Common myeloid progenitor, CD34-positive (primary cell): ENCODE results near the gene EPHB3.

Source experiments
- CTCF ChIA-PET: fragments of 350-600 bp; sonication (Branson Sonifier 250); formaldehyde crosslinking; loops from one replicate; lab custom pipeline; 2021; ENCODE audit warnings: antibody characterized with exemption; lab: Charles Lee
- POLR2A ChIA-PET: fragments of 350-600 bp; sonication (Branson Sonifier 250); formaldehyde crosslinking; loops from one replicate; lab custom pipeline; 2021; ENCODE audit warnings: antibody characterized with exemption; lab: Charles Lee
- DNase-seq, 3 donors: peaks; one replicate each; pipeline versions ENCODE4 v3.0.0 to v3.0.0-alpha.2; 2013
- H3K27ac ChIP-seq, 2 experiments: 1 replicate in 1 of 2; 2 replicates in 1 of 2; pipeline ENCODE4 v1.7.0; 2013; ENCODE audit warnings: inconsistent platforms in 2 of 2, low read length in 2 of 2, mild to moderate bottlenecking in 2 of 2, low read depth in 1 of 2, moderate library complexity in 1 of 2; ENCODE audit not compliant: severe bottlenecking in 2 of 2, insufficient read depth in 1 of 2, poor library complexity in 1 of 2
- H3K27me3 ChIP-seq, 5 experiments: replicated peaks in 2 of 5; 1 replicate in 3 of 5; 2 replicates in 2 of 5; pipeline versions ENCODE4 v1.6.1 to v1.7.0; 2013; ENCODE audit warnings: low read length in 4 of 5, mild to moderate bottlenecking in 2 of 5, moderate library complexity in 2 of 5, inconsistent platforms in 1 of 5; ENCODE audit not compliant: insufficient read depth in 5 of 5, control insufficient read depth in 4 of 5
- H3K36me3 ChIP-seq, 4 experiments: 1 replicate in 2 of 4; 2 replicates in 2 of 4; pipeline versions ENCODE4 v1.6.1 to v1.7.0; 2013; ENCODE audit warnings: low read length in 3 of 4, control low read depth in 1 of 4, mild to moderate bottlenecking in 1 of 4; ENCODE audit not compliant: control insufficient read depth in 4 of 4, insufficient read depth in 4 of 4
- H3K4me1 ChIP-seq, 4 experiments: 1 replicate in 3 of 4; 2 replicates in 1 of 4; pipeline versions ENCODE4 v1.6.1 to v1.7.1; 2013; ENCODE audit warnings: low read length in 3 of 4, mild to moderate bottlenecking in 3 of 4, control low read depth in 1 of 4, inconsistent platforms in 1 of 4, moderate library complexity in 1 of 4; ENCODE audit not compliant: control insufficient read depth in 4 of 4, insufficient read depth in 4 of 4; ENCODE audit errors: control extremely low read depth in 1 of 4
- H3K4me3 ChIP-seq, 7 experiments: 1 replicate in 4 of 7; 2 replicates in 3 of 7; pipeline versions ENCODE4 v1.5.1 to v1.7.0; 2013; ENCODE audit warnings: mild to moderate bottlenecking in 7 of 7, low read length in 6 of 7, moderate library complexity in 6 of 7, inconsistent platforms in 2 of 7, low read depth in 2 of 7, control low read depth in 1 of 7; ENCODE audit not compliant: insufficient read depth in 4 of 7, control insufficient read depth in 1 of 7; ENCODE audit errors: extremely low read depth in 1 of 7
- H3K9me3 ChIP-seq, 5 experiments: 1 replicate in 4 of 5; 2 replicates in 1 of 5; pipeline versions ENCODE4 v1.6.1 to v1.7.1; 2013; ENCODE audit warnings: low read length in 4 of 5, mild to moderate bottlenecking in 2 of 5, inconsistent platforms in 1 of 5, low read depth in 1 of 5, moderate library complexity in 1 of 5; ENCODE audit not compliant: control insufficient read depth in 4 of 5, insufficient read depth in 2 of 5; ENCODE audit errors: control extremely low read depth in 1 of 5
- WGBS: methylation state at CpG from one replicate; pipeline ENCODE4 v1.1.5; 2013; ENCODE audit not compliant: insufficient coverage; 5-methylcytosine and 5-hydroxymethylcytosine counted together

EPHB3 gene

GRCh38 chr3:184578822-184579221 is 17.2 kb downstream of the EPHB3 start:
- peaks cover 0 to 9% (median 8%) of the 10 kb centered on the region in 5 experiments for H3K27me3 ChIP-seq
- no peak for DNase-seq
- WGBS, result 98% methylated on average over 6 of the region's 7 CpGs
- no peaks in the 10 kb centered on the region for H3K36me3 ChIP-seq
- POLR2A ChIA-PET, result no interaction called here
- H3K4me3 ChIP-seq, result no peak overlapping the region
- H3K27ac ChIP-seq, result no peak overlapping the region
- no peaks in the 10 kb centered on the region for H3K9me3 ChIP-seq
- CTCF ChIA-PET, result interaction anchor here (1.2 to 1.3 kb wide), 3 partner anchors 15 to 225 kb away, joined by 3 to 4 read pairs (median 3); no protein-coding TSS in a partner anchor
- peaks cover 0 to 22% (median 9%) of the 10 kb centered on the region in 4 experiments for H3K4me1 ChIP-seq

GRCh38 chr3:184579513-184579912 is 17.9 kb downstream of the EPHB3 start:
- Histone ChIP-seq H3K4me1 (peaks cover 0 to 27% (median 16%) of the 10 kb centered on the region in 4 experiments), H3K27me3 (peaks cover 0 to 15% (median 8%) of the 10 kb centered on the region in 5 experiments), H3K27ac (no peak overlapping the region), H3K36me3 (no peaks in the 10 kb centered on the region), H3K4me3 (no peak overlapping the region), H3K9me3 (no peaks in the 10 kb centered on the region)
- ChIA-PET CTCF (interaction anchor here (1.2 kb wide), 2 partner anchors 15 to 225 kb away, joined by 3 to 4 read pairs; no protein-coding TSS in a partner anchor), POLR2A (no interaction called here)
- WGBS, result 86% methylated on average over 22 of the region's 22 CpGs
- peak in 2 of 3 donors; percentile 61 to 65 for DNase-seq

- POLR2A ChIA-PET, result no interaction called here
- DNase-seq, result no peak
- Histone ChIP-seq H3K4me3 (no peak overlapping the region), H3K27me3 (peaks cover 0 to 15% (median 8%) of the 10 kb centered on the region in 5 experiments), H3K4me1 (peaks cover 0 to 25% (median 15%) of the 10 kb centered on the region in 4 experiments), H3K36me3 (no peaks in the 10 kb centered on the region), H3K9me3 (no peaks in the 10 kb centered on the region), H3K27ac (no peak overlapping the region)
- 98% methylated on average over 13 of the region's 16 CpGs for WGBS
- CTCF ChIA-PET, result interaction anchor here (1.0 kb wide), 1 partner anchor 163 kb away, joined by 3 read pairs; no protein-coding TSS in a partner anchor
Observed at GRCh38 chr3:184580376-184580775, 18.8 kb downstream of the EPHB3 start.

- Histone ChIP-seq H3K4me3 (no peak overlapping the region), H3K4me1 (peaks cover 0 to 19% (median 15%) of the 10 kb centered on the region in 4 experiments), H3K27me3 (peaks cover 0 to 15% (median 8%) of the 10 kb centered on the region in 5 experiments), H3K9me3 (no peaks in the 10 kb centered on the region), H3K36me3 (no peaks in the 10 kb centered on the region), H3K27ac (no peak overlapping the region)
- ChIA-PET POLR2A (no interaction called here), CTCF (interaction anchor here (1.0 to 1.6 kb wide), 2 partner anchors 10 to 17 kb away, joined by 3 to 4 read pairs; no protein-coding TSS in a partner anchor)
- DNase-seq, result no peak
- 97% methylated on average over 14 of the region's 15 CpGs for WGBS
Observed at GRCh38 chr3:184581331-184581855, 19.8 kb downstream of the EPHB3 start.

- peak overlapping the region in 5 of 7 experiments; percentile 1 to 76 (median 61) for H3K4me3 ChIP-seq
- 35% methylated on average over 33 of the region's 42 CpGs for WGBS
Observed at GRCh38 chr3:184582646-184583577, 21.3 kb downstream of the EPHB3 start.

GRCh38 chr3:184583578-184584451 is 22.2 kb downstream of the EPHB3 start:
- H3K27ac ChIP-seq, result no peak overlapping the region
- ChIA-PET CTCF (interaction anchor here (0.7 to 2.0 kb wide), 12 partner anchors 9 to 169 kb away, joined by 3 to 9 read pairs (median 3); no protein-coding TSS in a partner anchor), POLR2A (interaction anchor here (1.3 kb wide), 1 partner anchor 129 kb away, joined by 3 read pairs; no protein-coding TSS in a partner anchor)
- WGBS, result 4% methylated on average over 52 of the region's 80 CpGs
- H3K9me3 ChIP-seq, result no peaks in the 10 kb centered on the region
- peaks cover 0 to 24% (median 15%) of the 10 kb centered on the region in 4 experiments for H3K4me1 ChIP-seq
- DNase-seq, result peak in 2 of 3 donors; percentile 37 to 49
- H3K4me3 ChIP-seq, result peak overlapping the region in 6 of 7 experiments; percentile 1 to 76 (median 58)
- no peaks in the 10 kb centered on the region for H3K36me3 ChIP-seq
- peaks cover 0 to 17% (median 11%) of the 10 kb centered on the region in 5 experiments for H3K27me3 ChIP-seq

More at GRCh38 chr3:184582646-184583577, 21.3 kb downstream of the EPHB3 start:
- peaks cover 0 to 15% (median 11%) of the 10 kb centered on the region in 5 experiments for H3K27me3 ChIP-seq
- no peak overlapping the region for H3K27ac ChIP-seq
- no peaks in the 10 kb centered on the region for H3K36me3 ChIP-seq
- H3K4me1 ChIP-seq, result peaks cover 0 to 24% (median 15%) of the 10 kb centered on the region in 4 experiments
- POLR2A ChIA-PET, result interaction anchor here (1.3 kb wide), 1 partner anchor 130 kb away, joined by 3 read pairs; no protein-coding TSS in a partner anchor
- H3K9me3 ChIP-seq, result no peaks in the 10 kb centered on the region
- DNase-seq, result no peak
- CTCF ChIA-PET, result interaction anchor here (0.8 to 2.0 kb wide), 14 partner anchors 8 to 211 kb away, joined by 3 to 9 read pairs (median 3); no protein-coding TSS in a partner anchor
